RKO (cell line): ENCODE measurements around the gene ATP9B.
A peak's percentile ranks its signal among the peaks of the same experiment; 100 is the strongest.

ENCODE experiments used
- DNase-seq: peaks from one replicate; pipeline ENCODE4 v3.0.0-alpha.2; 2016; ENCODE audit warnings: low spot score

The ATP9B gene, protein sequence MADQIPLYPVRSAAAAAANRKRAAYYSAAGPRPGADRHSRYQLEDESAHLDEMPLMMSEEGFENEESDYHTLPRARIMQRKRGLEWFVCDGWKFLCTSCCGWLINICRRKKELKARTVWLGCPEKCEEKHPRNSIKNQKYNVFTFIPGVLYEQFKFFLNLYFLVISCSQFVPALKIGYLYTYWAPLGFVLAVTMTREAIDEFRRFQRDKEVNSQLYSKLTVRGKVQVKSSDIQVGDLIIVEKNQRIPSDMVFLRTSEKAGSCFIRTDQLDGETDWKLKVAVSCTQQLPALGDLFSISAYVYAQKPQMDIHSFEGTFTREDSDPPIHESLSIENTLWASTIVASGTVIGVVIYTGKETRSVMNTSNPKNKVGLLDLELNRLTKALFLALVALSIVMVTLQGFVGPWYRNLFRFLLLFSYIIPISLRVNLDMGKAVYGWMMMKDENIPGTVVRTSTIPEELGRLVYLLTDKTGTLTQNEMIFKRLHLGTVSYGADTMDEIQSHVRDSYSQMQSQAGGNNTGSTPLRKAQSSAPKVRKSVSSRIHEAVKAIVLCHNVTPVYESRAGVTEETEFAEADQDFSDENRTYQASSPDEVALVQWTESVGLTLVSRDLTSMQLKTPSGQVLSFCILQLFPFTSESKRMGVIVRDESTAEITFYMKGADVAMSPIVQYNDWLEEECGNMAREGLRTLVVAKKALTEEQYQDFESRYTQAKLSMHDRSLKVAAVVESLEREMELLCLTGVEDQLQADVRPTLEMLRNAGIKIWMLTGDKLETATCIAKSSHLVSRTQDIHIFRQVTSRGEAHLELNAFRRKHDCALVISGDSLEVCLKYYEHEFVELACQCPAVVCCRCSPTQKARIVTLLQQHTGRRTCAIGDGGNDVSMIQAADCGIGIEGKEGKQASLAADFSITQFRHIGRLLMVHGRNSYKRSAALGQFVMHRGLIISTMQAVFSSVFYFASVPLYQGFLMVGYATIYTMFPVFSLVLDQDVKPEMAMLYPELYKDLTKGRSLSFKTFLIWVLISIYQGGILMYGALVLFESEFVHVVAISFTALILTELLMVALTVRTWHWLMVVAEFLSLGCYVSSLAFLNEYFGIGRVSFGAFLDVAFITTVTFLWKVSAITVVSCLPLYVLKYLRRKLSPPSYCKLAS

DNA sequence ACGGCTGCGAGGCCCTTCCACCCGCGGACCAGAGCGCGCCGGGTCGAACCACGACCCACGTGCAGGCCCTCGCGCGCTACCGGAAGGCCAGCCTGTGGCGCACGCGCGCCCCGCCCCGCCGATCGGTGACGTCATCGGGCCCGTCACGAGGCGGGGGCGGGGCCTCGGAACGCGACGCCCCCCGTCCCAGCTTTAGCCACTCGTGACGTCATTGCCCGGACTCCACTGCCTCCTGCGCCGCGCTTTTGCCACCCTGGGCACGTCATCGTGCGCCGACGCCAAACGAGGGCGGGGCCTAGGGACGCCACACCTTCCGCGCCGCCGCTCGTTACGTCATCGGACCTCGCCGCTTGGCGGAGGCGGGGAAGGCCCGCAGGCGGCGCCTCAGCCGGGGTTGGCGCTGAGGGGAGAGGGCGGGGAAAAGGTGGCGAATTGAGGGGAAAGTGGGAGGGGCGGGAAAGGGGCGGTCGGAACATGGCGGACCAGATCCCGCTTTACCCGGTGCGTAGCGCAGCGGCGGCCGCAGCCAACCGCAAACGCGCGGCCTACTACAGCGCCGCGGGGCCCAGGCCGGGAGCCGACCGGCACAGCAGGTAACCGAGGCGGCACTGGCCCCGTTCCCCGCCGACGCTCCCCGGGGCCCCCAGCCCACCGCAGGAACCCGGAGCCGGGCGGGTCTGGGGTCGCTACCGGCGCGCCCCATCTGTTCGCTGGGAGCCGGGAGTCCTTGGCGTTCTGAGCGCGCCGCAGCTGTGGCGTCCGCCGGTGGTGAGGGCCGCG is at the start of gene ATP9B:
Gene ATP9B (plus strand): TSS at position 458 of the 780 bp plus-strand sequence. CDS start 17 bp downstream, at position 475.
- peak; percentile 93 for DNase-seq

DNA sequence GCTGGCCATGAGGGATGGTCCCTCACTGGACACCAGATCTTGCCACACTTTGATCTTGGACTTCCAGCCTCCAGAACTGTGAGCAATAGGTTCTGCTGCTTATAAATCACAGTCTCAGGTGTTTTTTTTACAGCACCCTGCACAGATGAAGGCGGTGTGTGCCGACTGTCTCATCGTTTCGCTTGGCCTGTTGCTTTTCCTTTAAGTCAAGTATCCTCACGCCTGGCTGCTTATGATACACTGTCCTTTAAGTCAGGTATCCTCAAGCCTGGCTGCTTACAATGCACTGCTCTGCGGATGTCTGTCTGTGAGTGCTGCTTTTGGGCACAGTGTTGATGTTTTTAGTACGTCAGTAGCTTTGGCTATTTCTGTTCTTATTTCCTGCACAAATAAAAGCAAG is 49.3 kb upstream of the ATP9B start:
- no peak for DNase-seq

DNA sequence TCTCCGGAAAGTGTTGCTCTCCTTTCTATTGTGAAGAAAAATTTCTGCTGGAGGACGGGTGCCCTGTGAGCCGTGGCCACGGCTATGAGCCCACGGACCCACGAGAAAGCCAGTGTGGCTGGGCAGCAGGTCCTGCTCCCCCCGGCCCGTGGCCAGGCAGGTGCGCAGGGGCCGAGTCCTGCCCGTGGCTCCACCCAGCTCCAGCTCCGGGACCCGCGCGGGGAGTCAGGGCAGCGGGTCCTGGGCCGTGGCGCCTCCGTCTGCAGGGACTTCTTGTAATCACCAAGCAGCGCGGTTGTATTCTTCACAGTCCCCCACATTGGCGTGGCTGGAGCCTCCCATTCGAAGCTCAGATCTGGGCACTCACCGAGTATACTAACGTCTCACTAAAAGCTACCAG is 46.6 kb upstream of the ATP9B start:
- DNase-seq: no peak

DNA sequence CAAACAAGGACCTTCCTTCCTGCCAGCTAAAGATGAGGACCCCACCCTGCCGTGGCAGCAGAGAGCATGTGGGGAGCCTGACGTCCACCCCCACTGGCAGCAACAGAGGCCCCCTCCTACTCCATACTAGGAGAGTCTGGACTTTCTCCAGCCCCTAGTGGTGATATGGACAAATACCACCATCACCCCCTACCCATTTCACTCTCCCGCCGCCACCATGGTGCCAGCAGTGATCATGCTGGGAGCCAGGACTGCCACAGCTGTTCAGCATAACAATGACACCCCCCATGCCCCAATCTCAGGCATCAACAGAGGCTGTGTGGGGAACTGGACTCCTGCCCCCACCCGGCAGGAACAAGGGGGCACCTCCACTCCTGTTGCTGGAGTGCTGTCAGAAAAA is 42.7 kb upstream of the ATP9B start:
- no peak for DNase-seq

DNA sequence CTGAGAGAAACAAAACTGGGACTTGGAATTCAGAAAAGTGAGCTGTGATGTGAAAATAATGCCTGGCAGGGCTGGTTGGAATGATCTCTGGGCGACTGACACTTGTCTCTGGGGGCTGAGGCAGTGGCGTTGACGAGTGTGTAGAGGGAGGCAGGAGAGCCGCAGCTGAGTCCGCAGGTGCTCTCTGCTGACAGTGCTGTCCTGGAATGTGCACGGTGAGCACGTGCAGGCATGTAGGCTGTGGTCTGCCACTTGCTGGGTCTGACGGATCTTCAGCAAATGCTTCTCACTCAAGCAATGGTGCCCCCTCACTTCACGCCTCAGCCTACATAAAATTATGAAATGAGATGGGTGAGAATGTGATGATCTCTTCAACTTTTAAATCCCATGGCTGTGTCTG is 38.5 kb upstream of the ATP9B start:
- no peak for DNase-seq

DNA sequence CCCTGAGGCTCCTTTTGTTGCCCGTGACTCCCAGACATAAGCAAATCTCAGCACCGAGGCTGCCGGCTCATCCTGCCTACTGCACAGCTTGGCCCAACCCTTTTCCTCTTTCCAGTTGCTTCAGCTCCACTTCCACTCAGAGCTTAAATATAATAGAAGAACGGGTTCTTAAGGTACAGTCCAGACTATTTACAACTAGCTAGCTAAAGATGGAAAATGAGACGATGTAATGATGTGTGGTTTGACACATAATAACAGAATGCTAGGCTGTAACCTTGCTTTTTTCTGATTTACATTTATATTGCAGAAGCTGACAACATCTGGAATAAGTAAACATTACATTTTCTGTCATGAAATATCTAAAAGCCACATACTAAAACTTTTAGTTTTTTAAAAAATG is 26.9 kb upstream of the ATP9B start:
- DNase-seq: no peak

DNA sequence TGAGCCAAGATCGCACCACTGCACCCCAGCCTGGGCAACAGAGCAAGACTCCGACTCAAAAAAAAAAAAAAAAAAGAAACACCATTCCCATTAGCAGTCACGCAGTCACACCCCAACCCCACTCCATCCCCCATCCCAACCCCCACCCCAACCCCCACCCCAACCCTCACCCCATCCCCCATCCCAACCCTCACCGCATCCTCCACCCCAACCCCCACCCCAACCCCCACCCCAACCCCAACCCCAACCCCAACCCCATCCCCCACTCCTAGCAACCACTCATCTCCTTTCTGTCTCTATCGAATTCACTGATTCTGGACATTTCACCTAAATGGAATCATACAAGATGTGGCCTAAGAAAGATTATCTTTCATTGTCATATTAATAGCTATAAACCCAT is 25.9 kb upstream of the ATP9B start:
- no peak for DNase-seq

DNA sequence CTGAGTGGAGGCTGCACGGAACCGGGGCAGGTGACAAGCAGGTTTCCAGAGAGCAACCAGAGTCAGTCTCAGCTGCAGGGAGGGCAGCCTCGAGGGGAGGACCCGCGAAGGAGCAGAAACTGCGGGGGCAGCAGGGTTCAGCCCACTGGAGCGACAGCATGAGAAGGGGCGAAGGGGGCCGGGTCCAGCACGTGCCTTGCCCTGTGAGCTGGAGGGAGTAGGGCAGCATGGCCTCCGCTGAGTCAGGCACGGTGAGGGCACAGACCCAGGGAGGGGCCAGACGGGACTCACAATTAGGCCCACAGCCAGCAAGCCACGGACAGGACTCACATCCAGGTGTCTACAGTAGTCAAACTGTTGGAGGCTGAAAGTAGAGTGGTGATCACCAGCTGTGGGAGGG is 22.7 kb upstream of the ATP9B start:
- no peak for DNase-seq

DNA sequence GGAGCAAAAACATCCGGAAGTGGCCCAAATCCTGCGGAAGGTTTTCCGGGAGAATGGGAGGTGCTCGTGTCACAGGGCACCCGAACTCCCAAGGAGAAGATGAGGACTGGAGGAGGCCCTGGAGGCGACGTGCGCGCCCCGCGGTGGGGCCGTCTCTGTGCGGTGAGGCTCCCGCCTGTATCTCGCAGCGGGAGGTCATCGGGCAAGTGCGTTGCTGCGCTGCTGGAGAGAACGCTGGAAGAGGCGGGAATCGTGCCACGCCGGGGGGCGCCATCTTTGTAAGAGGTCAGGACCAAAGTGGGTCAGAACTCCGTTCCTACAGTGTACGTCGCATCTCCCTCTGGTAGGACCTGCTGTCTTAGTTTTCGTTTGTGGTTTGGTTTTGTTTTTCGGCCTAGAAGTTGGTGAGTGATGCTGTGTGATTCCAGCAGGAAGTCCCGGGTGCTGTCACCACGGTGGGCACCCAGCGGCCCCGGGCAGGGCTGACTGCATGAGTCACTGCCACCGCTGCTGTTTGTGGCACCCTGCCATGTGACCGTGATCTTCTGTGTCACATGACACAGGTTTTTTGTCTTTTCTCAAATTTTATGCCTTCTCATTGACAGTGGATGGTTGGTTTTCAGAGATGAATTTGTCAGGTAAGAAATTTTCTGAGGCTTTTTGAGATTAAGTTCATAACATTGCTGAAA is 21.5 kb upstream of the ATP9B start:
- peak; percentile 26 for DNase-seq

DNA sequence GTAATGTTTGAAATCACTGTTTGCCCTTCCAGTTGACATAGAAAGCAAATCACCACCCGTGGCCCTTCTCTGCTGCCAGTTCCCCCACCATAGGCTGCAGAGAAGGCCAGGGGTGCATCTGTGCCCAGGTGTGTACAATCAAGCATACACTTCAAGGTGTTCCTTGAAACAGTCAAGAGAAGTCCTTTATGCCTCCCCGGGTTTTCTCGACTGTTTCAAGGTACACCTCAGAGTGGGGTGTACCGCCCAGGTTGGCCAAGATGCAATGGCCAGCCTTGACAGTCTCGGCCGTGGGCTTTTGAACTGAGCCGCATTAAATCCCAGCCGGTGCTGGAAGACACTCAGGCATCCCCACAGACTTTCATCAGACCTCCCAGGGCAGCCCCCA is 21.0 kb upstream of the ATP9B start:
- DNase-seq: no peak

DNA sequence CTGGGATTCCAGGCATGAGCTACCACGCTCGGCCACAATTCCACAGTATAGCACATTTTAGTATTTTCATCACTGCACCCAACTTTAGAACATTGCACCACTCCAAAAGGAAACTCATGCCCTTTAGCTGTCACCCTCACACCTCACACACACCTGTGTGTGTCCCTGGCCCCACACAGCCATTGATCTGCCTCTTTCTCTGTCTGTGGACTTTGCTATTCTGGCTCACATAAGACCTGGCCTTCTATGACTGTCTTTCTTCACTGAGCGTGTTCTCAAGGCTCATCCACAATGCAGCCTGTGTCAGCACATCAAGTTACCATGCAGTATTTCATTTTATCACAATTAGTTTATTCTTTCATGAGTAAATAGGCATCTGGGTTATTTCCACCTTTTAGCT is 19.7 kb upstream of the ATP9B start:
- no peak for DNase-seq

DNA sequence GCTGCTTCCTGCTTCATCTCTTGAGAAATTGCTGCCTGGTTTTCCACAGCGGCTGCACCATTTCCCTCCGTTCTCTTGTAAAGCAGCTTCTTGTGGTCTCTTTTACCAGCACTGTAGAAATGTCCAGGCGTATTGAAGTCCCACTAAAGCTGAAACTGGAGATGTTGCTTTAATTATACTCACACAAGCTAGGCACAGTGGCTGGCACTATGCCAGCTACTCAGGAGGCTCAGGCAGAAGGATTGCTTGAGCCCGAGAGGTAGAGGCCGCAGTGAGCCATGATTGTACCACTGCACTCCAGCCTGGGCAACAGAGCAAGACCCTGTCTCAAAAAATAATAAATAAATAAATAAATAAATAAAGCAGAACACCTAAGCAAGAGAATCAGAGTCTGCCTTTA is 19.2 kb upstream of the ATP9B start:
- no peak for DNase-seq

DNA sequence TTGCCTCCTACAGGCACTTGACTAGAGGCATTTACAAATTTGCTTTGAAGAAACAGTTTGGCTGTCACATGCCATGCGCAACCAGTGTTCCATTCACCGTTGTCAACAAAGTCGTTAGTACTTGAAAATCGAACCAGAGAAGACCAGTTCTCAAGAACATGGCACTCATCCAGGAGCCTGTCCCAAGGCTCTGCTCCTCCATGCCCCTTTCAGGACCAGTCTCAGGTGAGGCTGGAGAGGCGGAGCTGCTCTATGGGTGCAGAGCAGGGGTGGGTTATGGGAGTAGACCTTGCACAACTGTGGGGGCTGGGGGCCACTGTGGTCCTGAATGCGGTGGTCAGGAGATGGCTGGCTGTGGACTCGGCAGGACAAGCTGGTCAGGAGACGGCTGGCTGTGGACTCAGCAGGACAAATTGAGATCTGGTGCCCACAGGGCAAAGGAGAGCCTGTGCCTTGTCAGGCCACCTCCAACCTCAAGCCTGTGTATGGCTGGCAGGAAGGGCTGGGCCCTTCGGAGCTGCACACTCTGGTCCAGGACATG is 12.3 kb upstream of the ATP9B start:
- DNase-seq: no peak

DNA sequence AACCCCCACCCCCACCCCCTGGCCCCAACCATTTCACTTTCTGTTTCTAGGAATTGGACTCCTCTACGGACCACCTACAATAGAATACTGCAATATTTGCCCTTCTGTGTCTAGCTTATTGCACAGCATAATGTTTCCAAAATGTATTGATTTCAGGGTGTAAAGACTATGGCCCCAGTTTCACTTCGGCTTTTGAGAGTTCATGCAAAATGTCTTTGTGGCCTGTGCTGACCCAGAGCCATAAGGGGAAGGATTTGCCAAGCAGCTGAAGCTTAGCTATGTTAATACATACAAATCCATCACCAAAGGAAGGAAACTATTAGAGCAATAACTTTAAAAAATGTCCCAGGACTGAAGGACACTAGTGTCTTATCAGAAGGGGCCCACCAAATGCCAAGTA is 11.2 kb upstream of the ATP9B start:
- DNase-seq: no peak

DNA sequence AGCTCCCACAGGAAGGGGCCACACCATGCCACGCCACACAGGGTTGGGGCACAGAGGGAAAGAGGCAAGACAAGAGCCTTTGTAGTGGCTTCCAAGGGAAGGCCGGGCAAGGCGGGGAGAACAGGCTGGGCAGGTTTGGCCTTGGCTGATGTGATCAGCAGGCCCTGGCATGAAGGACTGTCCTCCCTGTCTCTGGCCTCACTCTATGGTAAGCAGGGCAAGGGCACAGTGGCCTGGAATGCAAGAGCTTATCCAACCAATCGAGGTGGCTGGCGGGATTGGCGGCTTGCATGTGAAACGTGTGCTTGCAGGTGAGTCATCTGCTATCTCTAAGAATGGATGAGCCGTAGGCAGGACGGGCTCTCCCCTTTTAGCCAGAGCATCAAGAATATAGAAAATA is 6.4 kb upstream of the ATP9B start:
- no peak for DNase-seq

DNA sequence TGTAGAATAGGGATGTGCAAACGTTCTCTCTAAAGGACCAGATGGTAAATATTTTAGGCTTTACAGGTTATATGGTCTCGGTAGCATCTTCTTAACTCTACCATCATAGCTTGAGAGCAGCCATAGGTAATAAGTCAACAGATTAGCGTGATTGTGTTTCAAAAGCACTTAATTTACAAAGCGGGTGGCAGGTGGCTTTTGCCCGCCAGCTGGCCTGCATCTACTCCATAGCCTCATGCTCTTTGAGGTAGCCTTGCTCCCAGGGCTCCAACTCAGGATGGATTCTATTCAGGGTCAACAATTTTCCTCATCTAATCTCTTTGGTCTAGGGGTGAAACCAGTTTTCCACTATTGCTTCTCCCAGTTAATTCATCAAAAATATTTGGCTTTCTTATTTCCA is 5.0 kb upstream of the ATP9B start:
- no peak for DNase-seq

DNA sequence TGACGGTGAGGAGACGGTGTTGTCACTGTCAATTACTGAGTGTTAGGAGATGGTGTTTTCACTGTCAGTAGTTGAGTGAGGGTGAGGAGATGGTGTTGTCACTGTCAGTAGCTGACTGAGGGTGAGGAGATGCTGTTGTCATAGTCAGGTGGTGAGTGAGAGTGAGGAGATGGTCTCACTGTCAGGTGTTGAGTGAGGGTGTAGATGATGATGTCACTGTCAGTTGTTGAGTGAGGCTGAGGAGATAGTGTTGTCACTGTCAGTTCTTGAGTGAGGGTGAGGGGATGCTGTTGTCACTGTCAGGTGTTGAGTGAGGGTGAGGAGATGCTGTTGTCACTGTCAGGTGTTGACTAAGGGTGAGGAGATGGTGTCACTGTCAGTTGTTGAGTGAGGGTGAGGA is 3.4 kb upstream of the ATP9B start:
- DNase-seq: no peak

DNA sequence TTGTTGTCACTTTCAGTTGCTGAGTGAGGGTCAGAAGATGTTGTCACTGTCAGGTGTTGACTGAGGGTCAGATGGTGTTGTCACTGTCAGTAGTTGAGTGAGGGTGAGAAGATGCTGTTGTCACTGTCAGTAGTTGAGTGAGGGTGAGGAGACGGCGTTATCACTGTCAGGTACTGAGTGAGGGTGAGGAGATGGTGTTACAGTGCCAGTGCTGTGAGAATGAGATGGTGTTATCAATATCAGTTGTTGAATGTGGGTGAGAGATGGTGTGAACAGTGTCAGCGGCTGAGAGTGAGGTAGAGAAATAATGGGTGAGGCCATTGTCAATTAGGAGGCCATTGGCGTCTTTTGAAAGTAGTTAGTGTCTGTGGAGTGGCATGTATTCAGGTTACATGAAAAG is 1.6 kb upstream of the ATP9B start:
- DNase-seq: no peak

DNA sequence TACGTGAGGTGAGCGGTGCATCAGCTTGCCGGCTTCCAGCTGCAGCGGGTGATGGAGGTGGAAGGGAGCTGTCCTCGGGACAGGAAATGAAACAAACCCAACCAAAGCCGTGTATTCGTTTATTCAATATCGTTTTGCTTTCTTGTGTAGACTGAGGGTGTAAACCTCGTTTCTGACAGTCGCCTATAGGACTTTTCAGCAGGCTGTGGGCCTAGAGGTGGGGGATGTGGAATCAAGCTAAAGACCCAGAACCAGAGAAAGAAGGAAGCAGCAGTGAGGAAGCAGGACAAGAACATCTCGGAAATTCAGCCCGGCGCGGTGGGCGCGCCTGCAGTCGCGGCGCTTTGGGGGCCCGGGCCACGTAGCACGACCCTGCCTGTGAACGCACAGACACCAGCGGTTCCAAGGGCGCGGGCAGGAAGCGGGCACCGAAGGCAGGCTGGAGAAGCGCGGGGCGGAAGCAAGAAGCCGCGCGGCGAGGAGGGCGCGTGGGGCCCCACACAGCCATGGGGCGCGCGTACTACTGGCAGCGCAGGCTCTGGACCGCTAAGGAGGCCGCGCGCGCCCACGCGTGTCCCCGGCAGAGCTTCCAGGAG is 755 bp upstream of the ATP9B start:
- DNase-seq: no peak

DNA sequence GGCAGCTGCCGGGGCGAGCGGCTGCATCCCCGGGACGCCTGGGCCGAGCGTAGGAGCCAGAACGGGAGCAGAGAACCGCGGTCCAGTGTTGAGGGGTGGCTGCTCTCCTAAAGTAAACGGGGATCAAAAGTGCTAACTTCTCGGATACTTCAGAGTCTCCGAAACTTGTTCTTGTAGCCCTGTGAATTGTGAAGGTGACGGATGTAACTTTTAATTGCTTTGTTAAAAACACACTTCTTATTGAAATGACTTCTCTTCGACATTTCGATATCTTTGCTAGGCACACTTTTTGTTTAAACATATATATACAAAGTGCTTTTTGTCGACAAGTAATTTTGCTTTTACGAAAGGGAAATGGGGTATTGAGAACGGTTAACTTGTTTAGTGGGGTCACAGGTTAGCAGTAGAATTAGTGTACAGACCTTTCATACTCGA is 540 bp downstream of the ATP9B start:
- DNase-seq: peak; percentile 55

DNA sequence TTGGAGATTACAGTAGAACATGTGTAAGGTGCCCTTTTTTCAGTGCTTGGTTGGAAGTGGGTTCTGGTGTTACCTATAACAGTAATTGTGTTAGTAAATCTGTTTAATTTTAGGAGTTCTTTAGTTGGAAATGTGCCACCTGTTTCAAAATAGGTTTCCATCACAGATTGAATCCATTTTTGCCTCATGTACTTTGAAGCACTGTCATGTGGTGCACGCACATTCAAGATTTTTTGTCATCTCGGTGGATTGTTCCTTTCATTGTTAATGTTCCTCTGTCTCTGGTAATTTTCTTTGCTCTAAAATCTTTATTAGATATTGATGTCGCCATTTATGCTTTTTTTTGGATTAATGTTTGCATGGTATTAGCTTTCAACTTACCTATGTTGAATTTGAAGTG is 1.3 kb downstream of the ATP9B start:
- peak; percentile 23 for DNase-seq
